HG03280 (cell line): ENCODE data around the gene LIMS1.
"Not testable (repeated sequence)": the region's sequence is repeated elsewhere in the genome, so short reads cannot be mapped to it uniquely, and the experiment has no call there.

ENCODE experiments used
- ATAC-seq: cut with Tn5 transposase; IDR thresholded peaks from one replicate; pipeline ENCODE4 v1.9.1; 2021; ENCODE audit warnings: mild to moderate bottlenecking, moderate library complexity; ENCODE audit not compliant: unreplicated experiment

The LIMS1 gene

DNA sequence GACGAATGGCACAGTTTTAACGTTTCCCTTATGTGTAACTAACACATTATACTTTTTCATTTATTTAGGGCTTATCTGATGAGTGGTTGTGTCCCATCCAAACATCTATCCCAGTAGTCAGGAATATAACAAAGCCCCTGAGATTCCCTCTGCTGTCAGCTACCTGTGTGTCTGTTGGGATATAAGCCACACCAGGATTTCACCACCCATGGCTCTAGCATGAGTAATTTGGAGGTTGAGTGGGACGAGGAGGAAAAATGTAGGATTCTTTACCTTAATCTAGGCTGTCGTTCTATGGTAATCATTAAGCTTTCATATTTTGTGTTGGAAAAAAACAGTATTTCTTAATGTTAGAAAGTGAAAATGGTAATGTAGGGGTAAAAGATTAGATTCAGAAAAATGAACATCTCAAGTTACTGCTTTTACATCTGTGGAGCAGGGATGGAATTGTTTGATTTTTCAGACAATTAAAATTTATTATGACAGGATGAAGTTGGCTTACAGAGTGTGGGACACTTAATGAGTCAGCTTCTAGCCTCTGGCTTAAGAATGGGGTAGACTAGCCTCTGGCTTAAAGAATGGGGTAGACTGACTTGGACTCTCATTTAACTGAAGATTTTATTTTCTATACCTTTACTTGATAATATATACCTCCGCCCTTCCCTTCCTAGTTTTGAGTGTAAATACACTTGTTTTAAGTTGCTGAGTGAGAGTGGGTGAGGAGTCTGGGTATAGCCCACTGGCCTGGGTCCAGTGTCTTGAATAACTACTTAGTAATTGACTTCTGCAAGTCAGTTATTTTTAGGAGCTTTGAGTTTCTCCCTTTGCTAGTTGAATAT is 96.5 kb downstream of the LIMS1 start:
- ATAC-seq, result no peak

GRCh38 chr2:108632332-108633160 is 98.3 kb downstream of the LIMS1 start:
- ATAC-seq, result no peak

DNA sequence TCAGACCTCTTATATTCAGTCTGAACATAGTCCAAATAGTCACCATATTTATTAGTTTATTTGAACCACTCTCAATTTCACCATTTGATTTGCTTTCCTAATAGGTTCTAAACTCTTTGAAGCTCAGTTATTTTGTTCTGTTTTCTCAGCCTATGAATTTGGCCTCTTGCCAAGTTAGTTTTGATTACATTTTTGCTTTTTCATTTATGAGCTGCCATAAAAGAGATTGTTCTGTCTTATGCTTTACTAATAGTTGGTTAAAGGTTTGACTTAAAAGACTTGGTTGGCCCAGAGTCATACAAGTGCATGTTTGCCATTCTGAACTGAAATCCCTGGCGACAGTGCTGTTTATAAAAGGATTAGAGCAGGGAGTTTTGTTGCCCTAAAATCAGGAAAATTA is 99.1 kb downstream of the LIMS1 start:
- no peak for ATAC-seq

DNA sequence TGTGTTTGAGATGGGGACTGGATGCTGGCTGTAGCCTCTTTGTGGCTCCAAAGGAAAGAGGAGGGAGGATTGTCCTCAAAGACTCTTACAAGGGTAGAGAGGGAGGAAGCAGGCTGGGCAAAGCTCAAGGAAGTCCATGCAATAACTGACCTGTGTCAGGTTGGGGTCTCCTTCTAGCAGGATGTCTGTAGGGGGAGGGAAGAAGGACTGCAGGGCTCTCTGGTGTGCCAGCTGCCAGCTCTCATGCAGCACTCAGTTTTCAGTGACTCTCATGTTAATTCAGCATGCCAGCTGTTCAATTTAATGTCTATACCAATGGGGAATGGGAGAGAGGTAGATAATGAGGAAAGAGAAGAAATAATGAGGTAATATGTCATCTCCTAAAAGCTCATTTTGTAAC is 99.7 kb downstream of the LIMS1 start:
- no peak for ATAC-seq

GRCh38 chr2:108634576-108635160 is 100.4 kb downstream of the LIMS1 start:
- ATAC-seq, result no peak

GRCh38 chr2:108635630-108636354 is 101.5 kb downstream of the LIMS1 start:
- peak; percentile 8 for ATAC-seq

DNA sequence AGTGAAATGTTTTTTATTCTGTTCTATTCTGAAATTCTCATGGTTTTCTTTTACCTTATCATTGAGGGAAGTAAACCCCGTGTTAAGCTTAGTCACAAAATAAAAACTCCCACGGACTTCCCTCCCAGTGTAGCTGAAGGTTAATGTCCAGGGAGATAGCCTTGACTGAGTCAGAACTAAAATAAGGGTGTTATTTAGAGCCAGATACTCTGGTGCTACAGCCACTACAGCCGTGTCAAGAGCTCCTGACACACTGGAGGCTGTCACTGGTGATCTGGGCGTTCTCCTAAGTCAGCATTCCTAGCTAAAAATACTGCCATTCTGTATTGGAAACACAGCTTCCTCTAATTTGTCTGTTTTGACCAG is 103.0 kb downstream of the LIMS1 start:
- no peak for ATAC-seq

DNA sequence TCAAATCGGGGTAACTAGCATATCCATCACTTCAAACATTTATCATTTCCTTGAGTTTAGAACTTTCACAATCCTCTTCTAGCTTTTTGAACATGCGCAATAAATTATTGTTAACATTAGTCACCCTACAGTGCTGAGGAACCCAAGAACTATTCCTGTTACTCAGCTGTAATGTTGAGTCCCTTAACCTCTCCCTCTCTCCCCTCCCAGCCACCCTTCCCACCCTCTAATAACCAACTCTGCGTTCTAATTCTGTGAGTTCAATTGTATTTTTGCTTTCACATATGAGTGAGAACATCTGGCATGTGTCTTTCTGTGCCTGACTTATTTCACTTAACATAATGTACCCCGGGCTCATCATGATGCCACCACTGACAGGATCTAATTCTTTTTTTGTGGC is 106.5 kb downstream of the LIMS1 start:
- ATAC-seq, result no peak

DNA sequence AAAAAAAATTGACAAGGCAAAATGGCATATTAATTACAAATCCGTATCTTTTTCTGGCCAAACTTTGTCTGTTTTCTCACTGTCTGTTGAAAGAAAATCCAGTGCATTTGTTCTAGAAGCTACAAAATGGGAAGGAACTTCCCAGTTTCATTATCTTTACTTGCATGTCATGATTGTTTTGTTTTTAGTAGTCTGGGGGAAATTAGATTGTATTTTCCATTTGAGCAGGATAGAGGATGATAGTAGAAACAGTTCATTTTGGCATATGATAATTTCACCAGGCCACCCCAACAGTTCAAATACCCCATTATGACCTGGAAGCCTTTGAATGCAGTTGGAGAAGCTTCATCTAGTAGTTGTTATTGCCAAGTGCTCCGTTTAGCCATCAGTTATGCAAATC is 107.5 kb downstream of the LIMS1 start:
- no peak for ATAC-seq

DNA sequence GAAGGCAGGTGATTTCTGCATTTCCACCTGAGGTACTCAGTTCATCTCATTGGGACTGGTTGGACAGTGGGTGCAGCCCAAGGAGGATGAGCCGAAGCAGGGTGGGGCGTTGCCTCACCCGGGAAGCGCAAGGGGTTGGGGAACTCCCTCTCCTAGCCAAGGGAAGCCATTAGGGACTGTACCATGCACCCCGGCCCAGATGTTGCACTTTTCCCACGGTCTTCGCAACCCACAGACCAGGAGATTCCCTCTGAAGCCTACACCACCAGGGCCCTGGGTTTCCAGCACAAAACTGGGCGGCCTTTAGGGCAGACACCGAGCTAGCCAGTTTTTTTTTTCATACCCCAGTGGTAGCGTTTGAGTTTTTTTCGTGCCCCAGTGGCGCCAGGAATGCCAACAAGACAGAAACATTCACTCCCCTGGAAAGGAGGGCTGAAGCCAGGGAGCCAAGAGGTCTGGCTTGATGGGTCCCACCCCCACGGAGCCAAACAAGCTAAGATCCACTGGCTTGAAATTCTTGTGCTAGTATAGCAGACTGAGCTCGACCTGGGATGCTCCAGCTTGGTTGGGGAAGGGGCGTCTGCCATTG is 109.1 kb downstream of the LIMS1 start:
- no peak for ATAC-seq

GRCh38 chr2:108643862-108644261 is 109.6 kb downstream of the LIMS1 start:
- ATAC-seq, result not testable (repeated sequence)

DNA sequence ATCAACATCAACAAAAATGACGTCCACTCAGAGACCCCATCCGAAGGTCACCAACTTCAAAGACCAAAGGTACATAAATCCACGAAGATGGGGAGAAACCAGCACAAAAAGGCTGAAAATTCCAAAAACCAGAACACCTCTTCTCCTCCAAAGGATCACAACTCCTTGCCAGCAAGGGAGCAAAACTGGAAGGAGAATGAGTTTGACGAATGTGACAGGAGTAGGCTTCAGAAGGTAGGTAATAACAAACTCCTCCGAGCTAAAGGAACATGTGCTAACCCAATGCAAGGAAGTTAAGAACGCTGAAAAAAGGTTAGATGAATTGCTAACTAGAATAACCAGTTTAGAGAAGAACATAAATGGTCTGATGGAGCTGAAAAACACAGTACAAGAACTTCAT is 110.2 kb downstream of the LIMS1 start:
- ATAC-seq, result not testable (repeated sequence)

DNA sequence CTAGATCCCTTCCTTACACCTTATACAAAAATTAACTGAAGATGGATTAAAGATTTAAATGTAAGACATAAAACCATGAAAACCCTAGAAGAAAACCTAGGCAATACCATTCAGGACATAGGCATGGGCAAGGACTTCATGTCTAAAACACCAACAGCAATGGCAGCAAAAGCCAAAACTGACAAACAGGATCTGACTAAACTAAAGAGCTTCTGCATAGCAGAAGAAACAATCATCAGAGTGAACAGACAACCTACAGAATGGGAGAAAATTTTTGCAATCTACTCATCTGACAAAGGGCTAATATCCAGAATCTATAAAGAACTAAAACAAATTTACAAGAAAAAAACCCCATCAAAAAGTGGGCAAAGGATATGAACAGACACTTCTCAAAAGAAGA is 114.5 kb downstream of the LIMS1 start:
- ATAC-seq, result not testable (repeated sequence)

DNA sequence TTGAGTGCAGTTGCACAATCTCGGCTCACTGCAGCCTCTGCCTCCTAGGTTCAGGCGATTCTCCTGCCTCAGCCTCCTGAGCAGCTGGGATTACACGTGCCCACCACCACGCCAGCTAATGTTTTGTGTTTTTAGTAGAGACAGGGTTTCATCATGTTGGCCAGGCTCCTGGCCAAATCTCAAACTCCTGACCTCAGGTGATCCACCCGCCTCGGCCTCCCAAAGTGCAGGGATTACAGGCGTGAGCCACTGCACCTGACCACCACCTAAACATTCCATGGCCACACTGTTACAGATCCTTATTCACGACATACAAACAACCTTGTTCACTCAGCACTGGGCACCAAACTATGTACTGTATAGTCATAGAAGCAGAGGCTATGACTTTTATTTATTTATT is 116.2 kb downstream of the LIMS1 start:
- ATAC-seq, result not testable (repeated sequence)

GRCh38 chr2:108651468-108651867 is 117.2 kb downstream of the LIMS1 start:
- not testable (repeated sequence) for ATAC-seq

DNA sequence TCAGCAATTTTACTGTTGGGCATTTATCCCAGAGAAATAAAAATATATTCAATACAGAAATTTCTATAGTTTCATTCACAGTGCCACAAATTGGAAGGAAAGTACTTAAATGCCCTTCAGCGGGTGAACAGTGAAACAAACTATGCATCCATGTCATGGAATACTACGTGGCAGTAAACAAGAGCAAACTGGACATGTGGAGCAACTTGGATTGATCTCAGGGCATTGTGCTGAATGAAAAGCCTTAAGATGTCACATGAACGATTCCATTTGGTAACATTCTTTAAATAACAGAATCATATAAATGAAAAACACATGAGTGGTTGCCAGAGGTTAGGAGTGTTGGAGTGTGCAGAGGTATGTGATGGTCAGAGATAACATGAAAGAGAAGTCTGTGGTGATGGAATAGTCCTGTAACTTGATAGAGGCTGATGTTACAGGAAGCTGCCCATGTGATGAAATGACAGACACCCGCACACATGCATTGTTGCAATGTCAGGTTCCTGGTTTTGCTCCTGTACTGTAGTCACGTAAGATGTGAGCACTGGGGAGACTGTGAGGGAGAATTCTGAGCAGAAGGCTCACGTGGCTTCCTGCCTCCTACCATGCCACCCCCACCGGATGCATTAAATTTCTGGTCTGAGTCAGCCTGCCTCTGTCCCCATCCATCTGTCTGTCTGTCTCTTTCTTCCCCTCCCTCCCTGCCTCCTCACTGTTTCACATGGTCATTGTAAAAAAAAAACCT is 118.1 kb downstream of the LIMS1 start:
- ATAC-seq, result peak; percentile 94

- ATAC-seq, result not testable (repeated sequence)
Observed at GRCh38 chr2:108653425-108653824, 119.2 kb downstream of the LIMS1 start.

GRCh38 chr2:108653849-108654248 is 119.6 kb downstream of the LIMS1 start:
- ATAC-seq, result not testable (repeated sequence)

DNA sequence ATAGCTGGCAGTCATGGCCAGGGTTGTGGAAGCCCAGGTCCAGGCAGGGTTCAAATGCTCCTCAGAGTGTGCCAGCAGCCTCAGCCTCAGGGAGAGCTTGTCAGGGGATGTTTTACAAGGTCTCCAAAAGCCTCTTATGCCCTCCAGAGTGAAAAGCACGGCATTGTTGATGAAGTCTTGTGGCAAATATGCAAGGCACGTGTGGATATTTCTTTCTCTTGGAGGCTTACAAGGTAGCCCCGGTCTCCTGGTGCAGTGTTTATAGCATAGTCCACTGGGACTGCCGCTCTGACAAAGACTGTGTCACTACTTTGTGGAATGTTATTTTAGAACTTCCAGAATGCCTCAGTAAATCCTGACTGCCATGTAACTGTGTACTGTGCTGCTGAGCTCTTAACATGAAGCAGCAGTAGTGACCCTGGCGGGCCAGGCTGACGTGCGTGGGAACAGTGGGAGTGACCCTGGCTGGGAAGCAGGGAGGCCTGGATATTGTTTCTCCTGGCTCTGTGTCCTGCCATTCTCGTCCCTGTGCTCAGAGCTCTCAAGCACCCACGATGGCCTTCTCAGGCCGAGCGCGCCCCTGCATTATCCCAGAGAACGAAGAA is 120.4 kb downstream of the LIMS1 start:
- not testable (repeated sequence) for ATAC-seq
